ENCODE data around the gene CMTM2.
"Not testable (repeated sequence)": the region's sequence is repeated elsewhere in the genome, so short reads cannot be mapped to it uniquely, and the experiment has no call there.

Gene CMTM2

GRCh38 chr16:66605979-66606751 lies 26.9 kb downstream of the CMTM2 start:
- no peak for DNase-seq (ENCODE audit: low read depth in 2 of 2, low spot score in 1 of 2)

- DNase-seq (ENCODE audit: low read depth in 2 of 2, low spot score in 1 of 2), result peak; percentile 69 to 70
These were observed 29.2 kb downstream of the CMTM2 start for GRCh38 chr16:66608241-66609138.

GRCh38 chr16:66609139-66609510 lies 29.9 kb downstream of the CMTM2 start:
- no peak for DNase-seq (ENCODE audit: low read depth in 2 of 2, low spot score in 1 of 2)

- no peak for DNase-seq (ENCODE audit: low read depth in 2 of 2, low spot score in 1 of 2)
These were observed 31.0 kb downstream of the CMTM2 start for GRCh38 chr16:66610111-66610820.

GRCh38 chr16:66611911-66612310 lies 32.6 kb downstream of the CMTM2 start:
- not testable (repeated sequence) for DNase-seq (ENCODE audit: low read depth in 2 of 2, low spot score in 1 of 2)

GRCh38 chr16:66612422-66612821 lies 33.2 kb downstream of the CMTM2 start:
- DNase-seq (ENCODE audit: low read depth in 2 of 2, low spot score in 1 of 2), result no peak

- no peak for DNase-seq (ENCODE audit: low read depth in 2 of 2, low spot score in 1 of 2)
These were observed 35.0 kb downstream of the CMTM2 start for GRCh38 chr16:66614161-66614802.

GRCh38 chr16:66616169-66616568 lies 36.9 kb downstream of the CMTM2 start:
- no peak for DNase-seq (ENCODE audit: low read depth in 2 of 2, low spot score in 1 of 2)

- DNase-seq (ENCODE audit: low read depth in 2 of 2, low spot score in 1 of 2), result no peak
These were observed 37.3 kb downstream of the CMTM2 start for GRCh38 chr16:66616592-66616991.

GRCh38 chr16:66617010-66617434 lies 37.8 kb downstream of the CMTM2 start:
- DNase-seq (ENCODE audit: low read depth in 2 of 2, low spot score in 1 of 2), result no peak

GRCh38 chr16:66617728-66618127 lies 38.5 kb downstream of the CMTM2 start:
- no peak for DNase-seq (ENCODE audit: low read depth in 2 of 2, low spot score in 1 of 2)

- no peak for DNase-seq (ENCODE audit: low read depth in 2 of 2, low spot score in 1 of 2)
These were observed 39.5 kb downstream of the CMTM2 start for GRCh38 chr16:66618588-66619375.

GRCh38 chr16:66619534-66620428 lies 40.5 kb downstream of the CMTM2 start:
- DNase-seq (ENCODE audit: low read depth in 2 of 2, low spot score in 1 of 2), result no peak

- no peak for DNase-seq (ENCODE audit: low read depth in 2 of 2, low spot score in 1 of 2)
These were observed 41.1 kb downstream of the CMTM2 start for GRCh38 chr16:66620429-66620795.

GRCh38 chr16:66621973-66622372 lies 42.7 kb downstream of the CMTM2 start:
- no peak for DNase-seq (ENCODE audit: low read depth in 2 of 2, low spot score in 1 of 2)

GRCh38 chr16:66622863-66623262 lies 43.6 kb downstream of the CMTM2 start:
- no peak for DNase-seq (ENCODE audit: low read depth in 2 of 2, low spot score in 1 of 2)

- no peak for DNase-seq (ENCODE audit: low read depth in 2 of 2, low spot score in 1 of 2)
These were observed 44.5 kb downstream of the CMTM2 start for GRCh38 chr16:66623755-66624154.

- DNase-seq (ENCODE audit: low read depth in 2 of 2, low spot score in 1 of 2), result not testable (repeated sequence)
These were observed 48.5 kb downstream of the CMTM2 start for GRCh38 chr16:66627611-66628378.

GRCh38 chr16:66629856-66630255 lies 50.6 kb downstream of the CMTM2 start:
- DNase-seq (ENCODE audit: low read depth in 2 of 2, low spot score in 1 of 2), result no peak
